Karpas-422 (cell line): ENCODE data around the gene F2RL2. TPM values are rescaled to one million over a fixed set of nuclear protein-coding genes. Genes with fewer than 3 reads are reported as not detected.

ENCODE experiments used
- DNase-seq: peaks from one replicate; pipeline ENCODE4 v3.0.0-alpha.2; 2015
- H2AFZ ChIP-seq: fragments of 200-600 bp; sonication (generic); 2 replicates; pipeline ENCODE4 v1.6.1; 2014; ENCODE audit warnings: antibody characterized with exemption, low read length, mixed read lengths
- H3K27ac ChIP-seq: fragments of 200-600 bp; sonication (generic); 2 replicates; pipeline ENCODE4 v1.5.1; 2014; ENCODE audit warnings: mild to moderate bottlenecking, low read length, moderate library complexity
- H3K27me3 ChIP-seq: fragments of 200-600 bp; sonication (generic); 2 replicates; pipeline ENCODE4 v1.6.1; 2014; ENCODE audit warnings: low read length, mixed read lengths
- H3K36me3 ChIP-seq: fragments of 200-600 bp; sonication (generic); 2 replicates; pipeline ENCODE4 v1.6.1; 2014; ENCODE audit warnings: low read length, mixed read lengths; ENCODE audit not compliant: insufficient read depth
- H3K4me1 ChIP-seq: fragments of 200-600 bp; sonication (generic); 2 replicates; pipeline ENCODE4 v1.6.1; 2014; ENCODE audit warnings: mild to moderate bottlenecking, low read length, mixed read lengths
- H3K4me2 ChIP-seq: fragments of 200-600 bp; sonication (generic); 2 replicates; pipeline ENCODE4 v1.6.1; 2014; ENCODE audit warnings: low read length, low read depth, mild to moderate bottlenecking; ENCODE audit not compliant: poor library complexity, severe bottlenecking
- H3K4me3 ChIP-seq: fragments of 200-600 bp; sonication (generic); 2 replicates; pipeline ENCODE4 v1.5.1; 2014; ENCODE audit warnings: mild to moderate bottlenecking, antibody characterized with exemption, low read length, mixed read lengths
- H3K79me2 ChIP-seq: fragments of 200-600 bp; sonication (generic); 2 replicates; pipeline ENCODE4 v1.6.1; 2014; ENCODE audit warnings: mild to moderate bottlenecking, low read length, mixed read lengths
- H3K9ac ChIP-seq: fragments of 200-600 bp; sonication (generic); 2 replicates; pipeline ENCODE4 v1.6.0; 2014; ENCODE audit warnings: low read length
- H3K9me2 ChIP-seq: fragments of 200-600 bp; sonication (generic), shearing (Covaris generic); replicated peaks from 2 replicates; pipeline ENCODE4 v1.6.0; 2014; ENCODE audit warnings: mild to moderate bottlenecking, low read length, moderate library complexity; ENCODE audit not compliant: insufficient read depth
- H3K9me3 ChIP-seq: fragments of 300-700, 200-600 bp; sonication (generic); 2 replicates; pipeline ENCODE4 v1.6.1; 2014; ENCODE audit warnings: low read length, mixed read lengths
- H4K20me1 ChIP-seq: fragments of 200-600 bp; sonication (generic); 2 replicates; pipeline ENCODE4 v1.6.1; 2014; ENCODE audit warnings: mild to moderate bottlenecking, antibody characterized with exemption, low read length, low read depth; ENCODE audit not compliant: insufficient read depth
- total RNA-seq: library from RNA; depleted of rRNA; stranded (reverse); fragments of >200 nt; shearing (Covaris generic); gene quantifications from 2 replicates; pipeline ENCODE4 v1.2.3, GENCODE V29; 2014; ENCODE audit warnings: low replicate concordance

F2RL2 gene
- total RNA-seq, 1 experiment from 2014 or later: not detected

GRCh38 chr5:76591366-76591765 lies 31.8 kb downstream of the F2RL2 start:
- H3K27ac ChIP-seq: no peak overlapping the region
- H3K9me3 ChIP-seq: no peaks in the 10 kb centered on the region
- H2AFZ ChIP-seq: no peak overlapping the region
- no peaks in the 10 kb centered on the region for H3K79me2 ChIP-seq
- no peak overlapping the region for H3K4me2 ChIP-seq
- no peak for DNase-seq
- no peaks in the 10 kb centered on the region for H3K36me3 ChIP-seq
- H3K4me3 ChIP-seq: no peak overlapping the region
- H3K27me3 ChIP-seq: no peaks in the 10 kb centered on the region
- no peaks in the 10 kb centered on the region for H3K4me1 ChIP-seq
- H3K9ac ChIP-seq: no peak overlapping the region
- no peaks in the 10 kb centered on the region for H4K20me1 ChIP-seq
- no peaks in the 10 kb centered on the region for H3K9me2 ChIP-seq

GRCh38 chr5:76590027-76590426 lies 33.2 kb downstream of the F2RL2 start:
- DNase-seq: no peak
- H3K36me3 ChIP-seq: no peaks in the 10 kb centered on the region
- no peaks in the 10 kb centered on the region for H3K9me2 ChIP-seq
- no peak overlapping the region for H3K4me3 ChIP-seq
- no peaks in the 10 kb centered on the region for H3K9me3 ChIP-seq
- H4K20me1 ChIP-seq: no peaks in the 10 kb centered on the region
- H3K79me2 ChIP-seq: no peaks in the 10 kb centered on the region
- no peaks in the 10 kb centered on the region for H3K4me1 ChIP-seq
- H3K4me2 ChIP-seq: no peak overlapping the region
- H3K27ac ChIP-seq: no peak overlapping the region
- H3K27me3 ChIP-seq: no peaks in the 10 kb centered on the region
- H3K9ac ChIP-seq: no peak overlapping the region
- H2AFZ ChIP-seq: no peak overlapping the region

- Histone ChIP-seq H2AFZ (no peak overlapping the region), H3K9me3 (no peaks in the 10 kb centered on the region), H3K4me1 (no peaks in the 10 kb centered on the region), H3K27ac (no peak overlapping the region), H3K9ac (no peak overlapping the region), H3K36me3 (no peaks in the 10 kb centered on the region), H3K4me2 (no peak overlapping the region), H3K27me3 (no peaks in the 10 kb centered on the region), H3K9me2 (no peaks in the 10 kb centered on the region), H3K79me2 (no peaks in the 10 kb centered on the region), H4K20me1 (no peaks in the 10 kb centered on the region), H3K4me3 (no peak overlapping the region)
- DNase-seq: no peak
Observed at GRCh38 chr5:76586531-76586930, 36.7 kb downstream of the F2RL2 start.

- no peak overlapping the region for H2AFZ ChIP-seq
- H4K20me1 ChIP-seq: no peaks in the 10 kb centered on the region
- H3K4me3 ChIP-seq: no peak overlapping the region
- H3K4me2 ChIP-seq: no peak overlapping the region
- no peaks in the 10 kb centered on the region for H3K9me3 ChIP-seq
- H3K9me2 ChIP-seq: no peaks in the 10 kb centered on the region
- no peaks in the 10 kb centered on the region for H3K4me1 ChIP-seq
- no peak for DNase-seq
- H3K27ac ChIP-seq: no peak overlapping the region
- H3K27me3 ChIP-seq: no peaks in the 10 kb centered on the region
- no peaks in the 10 kb centered on the region for H3K79me2 ChIP-seq
- H3K36me3 ChIP-seq: no peaks in the 10 kb centered on the region
- no peak overlapping the region for H3K9ac ChIP-seq
Observed at GRCh38 chr5:76585783-76586217, 37.4 kb downstream of the F2RL2 start.

- Histone ChIP-seq H2AFZ (no peak overlapping the region), H3K79me2 (no peaks in the 10 kb centered on the region), H3K27ac (no peak overlapping the region), H3K36me3 (no peaks in the 10 kb centered on the region), H3K27me3 (no peaks in the 10 kb centered on the region), H4K20me1 (no peaks in the 10 kb centered on the region), H3K9me2 (no peaks in the 10 kb centered on the region), H3K9ac (no peak overlapping the region), H3K4me1 (no peaks in the 10 kb centered on the region), H3K4me3 (no peak overlapping the region), H3K4me2 (no peak overlapping the region), H3K9me3 (no peaks in the 10 kb centered on the region)
- DNase-seq: no peak
Observed at GRCh38 chr5:76583163-76584047, 39.8 kb downstream of the F2RL2 start.

- Histone ChIP-seq H3K36me3 (no peaks in the 10 kb centered on the region), H3K9ac (no peak overlapping the region), H3K27ac (no peak overlapping the region), H3K4me1 (no peaks in the 10 kb centered on the region), H3K79me2 (no peaks in the 10 kb centered on the region), H3K4me2 (no peak overlapping the region), H3K9me3 (no peaks in the 10 kb centered on the region), H3K9me2 (no peaks in the 10 kb centered on the region), H3K4me3 (no peak overlapping the region), H3K27me3 (no peaks in the 10 kb centered on the region), H4K20me1 (no peaks in the 10 kb centered on the region), H2AFZ (no peak overlapping the region)
- no peak for DNase-seq
Observed at GRCh38 chr5:76582230-76583162, 40.7 kb downstream of the F2RL2 start.

GRCh38 chr5:76580981-76581380 lies 42.2 kb downstream of the F2RL2 start:
- Histone ChIP-seq H3K27me3 (no peaks in the 10 kb centered on the region), H3K4me3 (no peak overlapping the region), H3K4me1 (no peaks in the 10 kb centered on the region), H2AFZ (no peak overlapping the region), H3K9ac (no peak overlapping the region), H4K20me1 (no peaks in the 10 kb centered on the region), H3K4me2 (no peak overlapping the region), H3K36me3 (no peaks in the 10 kb centered on the region), H3K27ac (no peak overlapping the region), H3K9me3 (no peaks in the 10 kb centered on the region), H3K9me2 (no peaks in the 10 kb centered on the region), H3K79me2 (no peaks in the 10 kb centered on the region)
- no peak for DNase-seq
